WTC11 (cell line): Measurements from ENCODE around the gene CABLES1.

Source experiments
- E2F1 ChIP-seq: sonication (generic); formaldehyde crosslinking; IDR thresholded peaks from 2 replicates; pipeline ENCODE4 v1.8.0; 2022; ENCODE audit warnings: mild to moderate bottlenecking, missing genetic modification reagents
- E2F4 ChIP-seq: sonication (generic); formaldehyde crosslinking; IDR thresholded peaks from 2 replicates; pipeline ENCODE4 v1.8.1; 2022; ENCODE audit warnings: low read depth, mild to moderate bottlenecking, moderate library complexity, missing genetic modification reagents, borderline replicate concordance
- ESRRA ChIP-seq: sonication (generic); formaldehyde crosslinking; IDR thresholded peaks from 2 replicates; pipeline ENCODE4 v1.8.1; 2022; ENCODE audit warnings: mild to moderate bottlenecking, missing genetic modification reagents, borderline replicate concordance
- FOXP1 ChIP-seq: sonication (generic); formaldehyde crosslinking; IDR thresholded peaks from 2 replicates; pipeline ENCODE4 v1.8.0; 2022; ENCODE audit warnings: missing genetic modification reagents, mild to moderate bottlenecking, moderate library complexity, borderline replicate concordance
- TEAD4 ChIP-seq: sonication (generic); formaldehyde crosslinking; IDR thresholded peaks from 2 replicates; pipeline ENCODE4 v1.8.0; 2022; ENCODE audit warnings: mild to moderate bottlenecking, missing genetic modification reagents
- USF1 ChIP-seq: sonication (generic); formaldehyde crosslinking; IDR thresholded peaks from 2 replicates; pipeline ENCODE4 v1.8.0; 2022; ENCODE audit warnings: mild to moderate bottlenecking, missing genetic modification reagents
- ZBTB21 ChIP-seq: sonication (generic); formaldehyde crosslinking; IDR thresholded peaks from 2 replicates; pipeline ENCODE4 v1.8.1; 2023; ENCODE audit warnings: mild to moderate bottlenecking, missing genetic modification reagents, borderline replicate concordance
- ZNF232 ChIP-seq: sonication (generic); formaldehyde crosslinking; IDR thresholded peaks from 2 replicates; pipeline ENCODE4 v1.8.0; 2022; ENCODE audit warnings: mild to moderate bottlenecking, missing genetic modification reagents
- TF ChIP-seq, protein P1 (sequence below): fragments of 200-600 bp; IDR thresholded peaks from 2 replicates; pipeline ENCODE4 v1.8.0; 2022; ENCODE audit warnings: antibody characterized with exemption
- TF ChIP-seq, protein P2 (sequence below): sonication (generic); formaldehyde crosslinking; IDR thresholded peaks from 2 replicates; pipeline ENCODE4 v1.8.0; 2023; ENCODE audit warnings: missing genetic modification reagents, mild to moderate bottlenecking, borderline replicate concordance
- TF ChIP-seq, protein P3 (sequence below): fragments of 250-450 bp; sonication (Bioruptor Pico); IDR thresholded peaks from 2 replicates; pipeline ENCODE4 v1.9.0; 2021; ENCODE audit warnings: mild to moderate bottlenecking
- TF ChIP-seq, protein P4 (sequence below): sonication (generic); formaldehyde crosslinking; IDR thresholded peaks from 2 replicates; pipeline ENCODE4 v1.8.0; 2023; ENCODE audit warnings: missing genetic modification reagents
- TF ChIP-seq, protein P5 (sequence below): sonication (generic); formaldehyde crosslinking; IDR thresholded peaks from 2 replicates; pipeline ENCODE4 v1.8.1; 2022; ENCODE audit warnings: low read depth, missing genetic modification reagents, borderline replicate concordance

DNA sequence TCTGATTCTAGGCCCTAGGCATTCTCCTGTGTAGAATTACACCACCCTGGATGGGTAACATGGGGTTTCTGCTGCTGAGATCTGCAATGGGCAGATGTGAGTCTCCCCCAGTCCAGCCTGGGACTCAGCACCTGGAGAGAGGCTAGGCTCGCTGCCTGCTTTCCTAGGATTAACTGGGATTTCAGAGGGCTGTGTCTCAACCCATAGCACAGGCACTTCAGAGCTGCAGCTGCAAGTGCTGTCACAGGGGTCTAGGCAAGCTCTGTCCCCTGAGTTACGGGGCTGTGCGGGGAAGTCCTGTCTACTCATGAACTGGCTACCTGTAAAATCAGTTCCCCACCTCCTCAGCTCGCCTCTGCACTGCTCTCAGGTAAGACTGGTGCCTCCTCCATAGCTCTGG is 51.5 kb downstream of the CABLES1 start:
- TF ChIP-seq USF1 (CRISPR knock-in tag) (no peak), TEAD4 (CRISPR knock-in tag) (no peak), ZBTB21 (no peak), FOXP1 (CRISPR knock-in tag) (no peak), ESRRA (CRISPR knock-in tag) (no peak), E2F1 (CRISPR knock-in tag) (no peak), ZNF232 (CRISPR knock-in tag) (no peak), E2F4 (CRISPR knock-in tag) (no peak)
- TF ChIP-seq, protein P1, sequence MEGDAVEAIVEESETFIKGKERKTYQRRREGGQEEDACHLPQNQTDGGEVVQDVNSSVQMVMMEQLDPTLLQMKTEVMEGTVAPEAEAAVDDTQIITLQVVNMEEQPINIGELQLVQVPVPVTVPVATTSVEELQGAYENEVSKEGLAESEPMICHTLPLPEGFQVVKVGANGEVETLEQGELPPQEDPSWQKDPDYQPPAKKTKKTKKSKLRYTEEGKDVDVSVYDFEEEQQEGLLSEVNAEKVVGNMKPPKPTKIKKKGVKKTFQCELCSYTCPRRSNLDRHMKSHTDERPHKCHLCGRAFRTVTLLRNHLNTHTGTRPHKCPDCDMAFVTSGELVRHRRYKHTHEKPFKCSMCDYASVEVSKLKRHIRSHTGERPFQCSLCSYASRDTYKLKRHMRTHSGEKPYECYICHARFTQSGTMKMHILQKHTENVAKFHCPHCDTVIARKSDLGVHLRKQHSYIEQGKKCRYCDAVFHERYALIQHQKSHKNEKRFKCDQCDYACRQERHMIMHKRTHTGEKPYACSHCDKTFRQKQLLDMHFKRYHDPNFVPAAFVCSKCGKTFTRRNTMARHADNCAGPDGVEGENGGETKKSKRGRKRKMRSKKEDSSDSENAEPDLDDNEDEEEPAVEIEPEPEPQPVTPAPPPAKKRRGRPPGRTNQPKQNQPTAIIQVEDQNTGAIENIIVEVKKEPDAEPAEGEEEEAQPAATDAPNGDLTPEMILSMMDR, result no peak
- TF ChIP-seq, protein P2, sequence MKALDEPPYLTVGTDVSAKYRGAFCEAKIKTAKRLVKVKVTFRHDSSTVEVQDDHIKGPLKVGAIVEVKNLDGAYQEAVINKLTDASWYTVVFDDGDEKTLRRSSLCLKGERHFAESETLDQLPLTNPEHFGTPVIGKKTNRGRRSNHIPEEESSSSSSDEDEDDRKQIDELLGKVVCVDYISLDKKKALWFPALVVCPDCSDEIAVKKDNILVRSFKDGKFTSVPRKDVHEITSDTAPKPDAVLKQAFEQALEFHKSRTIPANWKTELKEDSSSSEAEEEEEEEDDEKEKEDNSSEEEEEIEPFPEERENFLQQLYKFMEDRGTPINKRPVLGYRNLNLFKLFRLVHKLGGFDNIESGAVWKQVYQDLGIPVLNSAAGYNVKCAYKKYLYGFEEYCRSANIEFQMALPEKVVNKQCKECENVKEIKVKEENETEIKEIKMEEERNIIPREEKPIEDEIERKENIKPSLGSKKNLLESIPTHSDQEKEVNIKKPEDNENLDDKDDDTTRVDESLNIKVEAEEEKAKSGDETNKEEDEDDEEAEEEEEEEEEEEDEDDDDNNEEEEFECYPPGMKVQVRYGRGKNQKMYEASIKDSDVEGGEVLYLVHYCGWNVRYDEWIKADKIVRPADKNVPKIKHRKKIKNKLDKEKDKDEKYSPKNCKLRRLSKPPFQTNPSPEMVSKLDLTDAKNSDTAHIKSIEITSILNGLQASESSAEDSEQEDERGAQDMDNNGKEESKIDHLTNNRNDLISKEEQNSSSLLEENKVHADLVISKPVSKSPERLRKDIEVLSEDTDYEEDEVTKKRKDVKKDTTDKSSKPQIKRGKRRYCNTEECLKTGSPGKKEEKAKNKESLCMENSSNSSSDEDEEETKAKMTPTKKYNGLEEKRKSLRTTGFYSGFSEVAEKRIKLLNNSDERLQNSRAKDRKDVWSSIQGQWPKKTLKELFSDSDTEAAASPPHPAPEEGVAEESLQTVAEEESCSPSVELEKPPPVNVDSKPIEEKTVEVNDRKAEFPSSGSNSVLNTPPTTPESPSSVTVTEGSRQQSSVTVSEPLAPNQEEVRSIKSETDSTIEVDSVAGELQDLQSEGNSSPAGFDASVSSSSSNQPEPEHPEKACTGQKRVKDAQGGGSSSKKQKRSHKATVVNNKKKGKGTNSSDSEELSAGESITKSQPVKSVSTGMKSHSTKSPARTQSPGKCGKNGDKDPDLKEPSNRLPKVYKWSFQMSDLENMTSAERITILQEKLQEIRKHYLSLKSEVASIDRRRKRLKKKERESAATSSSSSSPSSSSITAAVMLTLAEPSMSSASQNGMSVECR (CRISPR knock-in tag), result no peak
- TF ChIP-seq, protein P3, sequence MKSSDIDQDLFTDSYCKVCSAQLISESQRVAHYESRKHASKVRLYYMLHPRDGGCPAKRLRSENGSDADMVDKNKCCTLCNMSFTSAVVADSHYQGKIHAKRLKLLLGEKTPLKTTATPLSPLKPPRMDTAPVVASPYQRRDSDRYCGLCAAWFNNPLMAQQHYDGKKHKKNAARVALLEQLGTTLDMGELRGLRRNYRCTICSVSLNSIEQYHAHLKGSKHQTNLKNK (CRISPR knock-in tag), result no peak
- TF ChIP-seq, protein P4, sequence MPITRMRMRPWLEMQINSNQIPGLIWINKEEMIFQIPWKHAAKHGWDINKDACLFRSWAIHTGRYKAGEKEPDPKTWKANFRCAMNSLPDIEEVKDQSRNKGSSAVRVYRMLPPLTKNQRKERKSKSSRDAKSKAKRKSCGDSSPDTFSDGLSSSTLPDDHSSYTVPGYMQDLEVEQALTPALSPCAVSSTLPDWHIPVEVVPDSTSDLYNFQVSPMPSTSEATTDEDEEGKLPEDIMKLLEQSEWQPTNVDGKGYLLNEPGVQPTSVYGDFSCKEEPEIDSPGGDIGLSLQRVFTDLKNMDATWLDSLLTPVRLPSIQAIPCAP (CRISPR knock-in tag), result no peak
- TF ChIP-seq, protein P5, sequence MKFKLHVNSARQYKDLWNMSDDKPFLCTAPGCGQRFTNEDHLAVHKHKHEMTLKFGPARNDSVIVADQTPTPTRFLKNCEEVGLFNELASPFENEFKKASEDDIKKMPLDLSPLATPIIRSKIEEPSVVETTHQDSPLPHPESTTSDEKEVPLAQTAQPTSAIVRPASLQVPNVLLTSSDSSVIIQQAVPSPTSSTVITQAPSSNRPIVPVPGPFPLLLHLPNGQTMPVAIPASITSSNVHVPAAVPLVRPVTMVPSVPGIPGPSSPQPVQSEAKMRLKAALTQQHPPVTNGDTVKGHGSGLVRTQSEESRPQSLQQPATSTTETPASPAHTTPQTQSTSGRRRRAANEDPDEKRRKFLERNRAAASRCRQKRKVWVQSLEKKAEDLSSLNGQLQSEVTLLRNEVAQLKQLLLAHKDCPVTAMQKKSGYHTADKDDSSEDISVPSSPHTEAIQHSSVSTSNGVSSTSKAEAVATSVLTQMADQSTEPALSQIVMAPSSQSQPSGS (CRISPR knock-in tag), result no peak
